H1 (cell line): ENCODE results near the gene SLC4A1. TPM values are rescaled to one million over a fixed set of nuclear protein-coding genes. Genes with fewer than 3 reads are reported as not detected.

Source experiments
- ASH2L ChIP-seq: fragments of 200-600, 300-600 bp; sonication (generic); IDR thresholded peaks from one replicate; pipeline ENCODE4 v1.7.1; 2017; ENCODE audit warnings: low read length
- ATF3 ChIP-seq: IDR thresholded peaks from 2 replicates; pipeline ENCODE4 v1.6.1; 2011; ENCODE audit warnings: low read depth, mild to moderate bottlenecking, low read length; ENCODE audit not compliant: insufficient read depth
- BACH1 ChIP-seq: IDR thresholded peaks from 2 replicates; pipeline ENCODE4 v1.6.1; 2012; ENCODE audit warnings: low read length, improper control_type of control experiment
- BRCA1 ChIP-seq: IDR thresholded peaks from 2 replicates; pipeline ENCODE4 v1.6.1; 2012; ENCODE audit warnings: low read depth, low read length, improper control_type of control experiment
- CBX5 ChIP-seq: fragments of 300-800, 300-1000 bp; sonication (generic); IDR thresholded peaks from 2 replicates; pipeline ENCODE4 v1.7.1; 2016; ENCODE audit warnings: antibody characterized with exemption, low read length, low read depth
- CEBPB ChIP-seq: IDR thresholded peaks from 2 replicates; pipeline ENCODE4 v1.6.1; 2012; ENCODE audit warnings: low read depth, low read length
- CHD1 ChIP-seq: IDR thresholded peaks from 2 replicates; pipeline ENCODE4 v1.6.1; 2012; ENCODE audit warnings: low read depth, low read length, improper control_type of control experiment
- CTBP2 ChIP-seq: IDR thresholded peaks from 2 replicates; pipeline ENCODE4 v1.7.0; 2011; ENCODE audit warnings: borderline replicate concordance, mild to moderate bottlenecking, moderate library complexity, mixed read lengths, low read length; ENCODE audit not compliant: insufficient read depth, insufficient read length
- HDAC6 ChIP-seq: IDR thresholded peaks from one replicate; pipeline ENCODE4 v1.7.1; 2012; ENCODE audit warnings: low read depth, mild to moderate bottlenecking, inconsistent platforms, low read length, moderate library complexity
- KDM1A ChIP-seq: fragments of 200-600, 300-600 bp; sonication (generic); IDR thresholded peaks from 2 replicates; pipeline ENCODE4 v1.7.1; 2016; ENCODE audit warnings: mild to moderate bottlenecking, low read length, borderline replicate concordance
- POLR2A ChIP-seq, 2 experiments: IDR thresholded peaks; 1 replicate in 1 of 2; 2 replicates in 1 of 2; pipeline ENCODE4 v1.6.1; 2011; ENCODE audit warnings: low read depth in 2 of 2, low read length in 2 of 2, mild to moderate bottlenecking in 2 of 2; ENCODE audit errors: control extremely low read depth in 1 of 2
- POU5F1 ChIP-seq: IDR thresholded peaks from 2 replicates; pipeline ENCODE4 v1.6.1; 2011; ENCODE audit warnings: low read depth, mild to moderate bottlenecking, low read length, moderate library complexity
- RAD21 ChIP-seq, 2 experiments: IDR thresholded peaks in 1 of 2; conservative IDR thresholded peaks in 1 of 2; 2 replicates each; pipeline ENCODE4 v1.6.1; 2011; ENCODE audit warnings: low read depth in 2 of 2, low read length in 2 of 2, improper control_type of control experiment in 1 of 2, inconsistent platforms in 1 of 2, mild to moderate bottlenecking in 1 of 2, moderate library complexity in 1 of 2
- RXRA ChIP-seq: IDR thresholded peaks from 2 replicates; pipeline ENCODE4 v1.6.1; 2011; ENCODE audit warnings: low read depth, mild to moderate bottlenecking, low read length, moderate library complexity; ENCODE audit not compliant: insufficient read depth
- SIRT6 ChIP-seq: IDR thresholded peaks from one replicate; pipeline ENCODE4 v1.7.1; 2012; ENCODE audit warnings: low read length, inconsistent platforms
- SIX5 ChIP-seq: IDR thresholded peaks from 2 replicates; pipeline ENCODE4 v1.6.1; 2011; ENCODE audit warnings: mild to moderate bottlenecking, low read depth, low read length
- SP1 ChIP-seq: IDR thresholded peaks from 2 replicates; pipeline ENCODE4 v1.6.1; 2011; ENCODE audit warnings: low read depth, low read length
- SP4 ChIP-seq: IDR thresholded peaks from 2 replicates; pipeline ENCODE4 v1.6.1; 2012; ENCODE audit warnings: low read length, inconsistent platforms
- SRF ChIP-seq: IDR thresholded peaks from 2 replicates; pipeline ENCODE4 v1.6.1; 2011; ENCODE audit warnings: mild to moderate bottlenecking, low read depth, low read length, moderate library complexity
- SUZ12 ChIP-seq: fragments of 200-600 bp; sonication (generic); IDR thresholded peaks from 2 replicates; pipeline ENCODE4 v1.6.1; 2012; ENCODE audit warnings: mild to moderate bottlenecking, inconsistent platforms, low read length, moderate library complexity, mixed read lengths
- TAF1 ChIP-seq: IDR thresholded peaks from 2 replicates; pipeline ENCODE4 v1.6.1; 2011; ENCODE audit warnings: mild to moderate bottlenecking, low read depth, low read length
- TAF7 ChIP-seq: optimal IDR thresholded peaks from 2 replicates; pipeline ENCODE3; 2011; ENCODE audit warnings: low read depth, mild to moderate bottlenecking, inconsistent platforms, low read length, moderate library complexity, borderline replicate concordance
- TBP ChIP-seq: IDR thresholded peaks from 2 replicates; pipeline ENCODE4 v1.6.1; 2011; ENCODE audit warnings: low read depth, low read length, improper control_type of control experiment
- TCF12 ChIP-seq: IDR thresholded peaks from 2 replicates; pipeline ENCODE4 v1.6.1; 2011; ENCODE audit warnings: low read depth, mild to moderate bottlenecking, low read length
- ZNF274 ChIP-seq: IDR thresholded peaks from 2 replicates; pipeline ENCODE4 v1.7.0; 2012; ENCODE audit warnings: low read length, borderline replicate concordance; ENCODE audit errors: extremely low read depth
- polyA plus RNA-seq, 7 experiments: library from polyadenylated mRNA; depleted of rRNA in 3 of 7; stranded (reverse) in 5 of 7; unstranded in 2 of 7; fragments of >200 nt in 5 of 7; fragments of 200-250 nt in 2 of 7; gene quantifications; 1 replicate in 5 of 7; 2 replicates in 1 of 7; 4 replicates in 1 of 7; pipeline versions ENCODE4 v1.2.1 to v1.2.3, GENCODE V29; 2011 to 2013; ENCODE audit warnings: missing spikeins in 2 of 7, mixed read lengths in 2 of 7
- total RNA-seq: library from RNA; stranded (reverse); fragmentation: NEBNext Ultra II Directional; extraction: Animal tissue kit (Norgen Biotek cat#: 25700); gene quantifications from 2 replicates; pipeline ENCODE4 v1.2.1, GENCODE V29; 2021

Gene SLC4A1
- total and polyA plus RNA-seq, 2 of the 8 experiments (the other 6 are each of a cell fraction or from before 2014, with no cell fraction given): 0.08 TPM; not detected in 1

- TF ChIP-seq BRCA1: no peak
- TF ChIP-seq RXRA: no peak
- no peak for TF ChIP-seq POU5F1
- no peak for TF ChIP-seq SRF
- no peak for TF ChIP-seq SIRT6
- no peak for TF ChIP-seq CHD1
- TF ChIP-seq SP4: no peak
- TF ChIP-seq TCF12: no peak
- no peak for TF ChIP-seq CEBPB
- no peak for TF ChIP-seq ATF3
- TF ChIP-seq SUZ12: peak; percentile 6; the same call in 1 of the 2 replicates
- TF ChIP-seq CBX5: no peak
- TF ChIP-seq BACH1: no peak
- TF ChIP-seq RAD21 (IDR thresholded peaks at IDR 0.05 in 1 of 2, conservative IDR thresholded peaks at IDR 0.05 in 1 of 2; ENCODE audit: low read depth in 2 of 2, low read length in 2 of 2): no peak; a peak in 1 of 4 replicates
- TF ChIP-seq KDM1A: no peak
- TF ChIP-seq SP1: peak; percentile 23; the same call in 1 of the 2 replicates
- TF ChIP-seq HDAC6: no peak
- no peak for TF ChIP-seq ZNF274
- TF ChIP-seq TAF7: no peak
- no peak for TF ChIP-seq SIX5
- TF ChIP-seq TAF1: peak; percentile 63
- no peak for TF ChIP-seq ASH2L
- no peak for TF ChIP-seq CTBP2
- TF ChIP-seq TBP: peak; percentile 50
- TF ChIP-seq POLR2A (IDR thresholded peaks at IDR 0.05; ENCODE audit: control extremely low read depth in 1 of 2, low read depth in 2 of 2, low read length in 2 of 2): peak in 1 of 2 experiments; percentile 60; a peak in 2 of 3 replicates
Measured at GRCh38 chr17:44221084-44221861, 46.7 kb downstream of the SLC4A1 start (continued).
